ENCODE data around the gene COTL1.

COTL1 gene

GRCh38 chr16:84600343-84601229 lies 17.3 kb downstream of the COTL1 start:
- Mint-ChIP-seq H3K36me3 (ENCODE audit: low read depth) (peaks cover 39% of the 10 kb centered on the region), H3K4me3 (peak overlapping the region; percentile 77), H3K4me1 (peaks cover 92% of the 10 kb centered on the region), H3K9me3 (no peaks in the 10 kb centered on the region), H3K27me3 (no peaks in the 10 kb centered on the region), H3K27ac (peak overlapping the region; percentile 98)
- no peak for DNase-seq
- ATAC-seq: peak; percentile 61

DNA sequence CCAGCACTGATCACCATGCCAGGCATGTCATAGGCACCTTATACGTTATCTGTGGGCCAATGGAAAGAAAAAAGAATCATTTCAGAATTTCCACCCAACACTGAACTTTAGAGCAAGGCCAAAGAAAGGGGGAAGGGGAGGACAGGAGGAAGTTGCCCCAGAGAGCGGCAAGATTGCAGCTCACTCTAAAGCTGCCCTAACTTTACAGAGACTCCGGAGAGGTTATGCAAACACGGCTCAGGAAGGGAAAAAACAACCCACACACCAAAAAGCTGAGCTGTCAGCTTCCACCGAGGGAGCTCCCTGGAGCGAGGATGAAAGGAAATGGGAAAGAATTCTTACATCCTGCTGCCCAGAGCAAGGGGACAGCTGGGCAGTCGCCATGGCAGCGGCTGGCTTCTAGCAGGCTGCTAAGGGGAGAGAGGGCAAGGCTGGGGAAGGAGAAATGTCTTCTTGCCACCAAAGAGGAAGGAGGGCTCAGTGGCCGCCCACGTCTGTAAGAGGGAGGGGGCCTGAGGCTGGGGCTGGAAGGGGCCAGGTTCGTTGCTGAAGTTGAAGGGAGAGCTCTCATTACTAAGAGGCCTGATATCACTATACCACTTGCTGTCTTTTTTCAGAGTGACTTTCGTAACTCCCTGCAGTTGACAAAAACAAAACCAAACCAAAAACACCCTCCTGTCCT lies 18.2 kb downstream of the COTL1 start:
- peak; percentile 69 for ATAC-seq
- H3K9me3 Mint-ChIP-seq: no peaks in the 10 kb centered on the region
- H3K27me3 Mint-ChIP-seq: no peaks in the 10 kb centered on the region
- DNase-seq: peak; percentile 75
- H3K4me1 Mint-ChIP-seq: peaks cover 92% of the 10 kb centered on the region
- peaks cover 44% of the 10 kb centered on the region for H3K36me3 Mint-ChIP-seq (ENCODE audit: low read depth)
- peak overlapping the region; percentile 77 for H3K4me3 Mint-ChIP-seq
- peak overlapping the region; percentile 98 for H3K27ac Mint-ChIP-seq

DNA sequence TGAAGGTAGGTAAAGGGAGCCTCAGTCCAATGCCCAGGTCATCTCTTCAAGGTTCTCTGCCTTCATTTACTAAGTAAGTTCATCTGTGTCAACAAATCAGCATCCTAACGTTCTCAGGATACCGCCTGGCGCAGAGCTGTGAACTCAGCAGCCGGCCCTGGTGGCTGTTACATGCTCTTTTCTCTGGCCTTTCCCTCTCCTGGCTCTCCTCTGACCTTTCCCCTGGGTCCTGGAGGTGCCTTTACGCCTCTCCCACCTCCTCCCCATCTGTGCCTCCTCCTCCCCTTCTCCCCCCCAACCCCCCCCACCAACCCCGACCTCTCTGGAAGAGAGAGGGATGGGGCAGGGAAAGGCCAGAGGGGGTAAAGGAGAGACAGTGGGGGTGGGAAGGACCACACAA lies 19.5 kb downstream of the COTL1 start:
- H3K27ac Mint-ChIP-seq: peak overlapping the region; percentile 98
- H3K4me1 Mint-ChIP-seq: peaks cover 95% of the 10 kb centered on the region
- peaks cover 45% of the 10 kb centered on the region for H3K36me3 Mint-ChIP-seq (ENCODE audit: low read depth)

DNA sequence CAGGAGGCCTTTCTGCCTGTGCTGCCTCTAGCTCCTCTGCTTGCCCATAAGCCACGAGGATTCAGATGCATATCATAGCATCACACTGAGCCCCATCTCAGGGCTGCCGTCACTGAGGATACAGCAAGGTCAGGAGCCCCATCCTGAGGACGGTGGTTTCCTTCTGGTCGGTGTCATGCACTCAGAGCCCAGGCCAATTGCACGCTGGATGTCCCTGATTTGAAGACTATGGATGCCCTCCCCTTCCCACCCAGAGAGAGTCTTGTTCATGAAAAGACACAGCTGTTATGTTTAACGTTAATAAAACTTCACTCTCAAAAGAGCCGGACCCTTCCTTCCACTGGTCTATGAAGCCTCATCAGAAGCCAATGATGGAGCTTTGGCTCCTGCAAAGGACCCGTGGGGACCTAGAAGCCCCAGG lies 19.9 kb downstream of the COTL1 start:
- Mint-ChIP-seq H3K4me3 (peak overlapping the region; percentile 70), H3K9me3 (no peaks in the 10 kb centered on the region), H3K27me3 (no peaks in the 10 kb centered on the region), H3K36me3 (ENCODE audit: low read depth) (peaks cover 42% of the 10 kb centered on the region), H3K27ac (peak overlapping the region; percentile 98), H3K4me1 (peaks cover 95% of the 10 kb centered on the region)
- DNase-seq (no peak), ATAC-seq (no peak)

More for the DNA sequence above, 19.5 kb downstream of the COTL1 start:
- ATAC-seq: no peak
- Mint-ChIP-seq H3K27me3 (no peaks in the 10 kb centered on the region), H3K4me3 (peak overlapping the region; percentile 70), H3K9me3 (no peaks in the 10 kb centered on the region)
- DNase-seq: no peak

DNA sequence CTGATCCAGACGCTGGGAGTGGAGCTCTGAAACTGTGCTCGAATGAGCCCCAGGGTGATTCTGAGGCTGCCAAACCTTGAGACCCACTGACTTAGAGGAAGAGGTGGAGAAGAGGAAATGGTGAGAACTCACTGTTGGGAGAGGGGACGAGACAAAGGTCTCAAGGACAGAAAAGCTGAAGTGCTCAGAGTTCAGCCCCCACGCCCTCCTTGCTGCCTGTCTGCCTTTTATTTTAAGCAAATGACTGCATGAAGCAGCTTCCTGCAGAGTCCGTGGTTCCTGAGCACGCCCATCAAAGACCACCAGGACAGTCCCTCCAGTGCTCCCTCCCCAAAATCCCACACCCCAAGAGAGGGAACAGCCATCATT lies 20.4 kb downstream of the COTL1 start:
- no peak for ATAC-seq
- no peak for DNase-seq
- Mint-ChIP-seq H3K4me3 (peak overlapping the region; percentile 70), H3K9me3 (no peaks in the 10 kb centered on the region), H3K27me3 (no peaks in the 10 kb centered on the region), H3K27ac (peak overlapping the region; percentile 98), H3K36me3 (ENCODE audit: low read depth) (peaks cover 46% of the 10 kb centered on the region), H3K4me1 (peaks cover 95% of the 10 kb centered on the region)

DNA sequence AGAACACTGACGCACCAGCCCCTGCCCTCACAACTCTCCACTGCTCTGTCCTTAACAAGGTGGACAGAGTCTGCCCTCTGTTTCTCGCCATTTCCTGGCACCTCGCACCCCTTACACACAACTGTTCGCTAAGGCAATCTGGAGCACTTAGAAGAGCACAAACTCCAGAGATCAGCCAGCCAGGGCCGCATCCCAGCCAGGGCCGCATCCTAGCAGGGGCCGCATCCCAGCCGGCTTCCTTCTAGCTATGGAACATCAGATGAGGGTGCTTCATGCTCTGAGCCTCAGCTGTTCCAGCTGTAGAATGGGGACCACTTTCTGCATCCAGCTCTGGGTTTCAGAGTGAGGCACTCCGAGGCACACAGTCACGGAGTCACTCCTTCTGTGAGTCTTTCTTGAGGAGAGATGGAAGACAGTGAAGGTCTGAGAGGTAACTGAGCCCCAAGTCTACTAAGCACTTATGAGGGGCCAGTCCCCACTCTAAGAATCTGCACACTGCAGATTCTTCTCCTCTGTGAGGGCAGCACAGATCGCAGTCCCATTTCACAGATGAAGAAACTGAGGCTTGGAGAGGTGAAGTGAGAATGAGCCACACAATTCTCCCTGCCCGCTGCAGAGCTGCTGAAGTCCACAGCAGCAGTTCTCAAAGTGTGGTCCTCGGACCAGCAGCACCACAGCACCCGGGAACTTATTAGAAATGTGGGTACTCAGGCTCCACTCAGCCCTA lies 20.9 kb downstream of the COTL1 start:
- no peak for DNase-seq
- Mint-ChIP-seq H3K27ac (peak overlapping the region; percentile 98), H3K36me3 (ENCODE audit: low read depth) (peaks cover 51% of the 10 kb centered on the region), H3K4me3 (peak overlapping the region; percentile 70), H3K9me3 (no peaks in the 10 kb centered on the region), H3K27me3 (no peaks in the 10 kb centered on the region), H3K4me1 (peaks cover 93% of the 10 kb centered on the region)
- no peak for ATAC-seq

- Mint-ChIP-seq H3K27me3 (no peaks in the 10 kb centered on the region), H3K9me3 (no peaks in the 10 kb centered on the region), H3K36me3 (ENCODE audit: low read depth) (peaks cover 54% of the 10 kb centered on the region), H3K4me1 (peaks cover 85% of the 10 kb centered on the region), H3K4me3 (no peak overlapping the region), H3K27ac (peak overlapping the region; percentile 65)
- DNase-seq (no peak), ATAC-seq (no peak)
These were observed 21.7 kb downstream of the COTL1 start for GRCh38 chr16:84596161-84596560.

- ATAC-seq: no peak
- Mint-ChIP-seq H3K27ac (peak overlapping the region; percentile 94), H3K36me3 (ENCODE audit: low read depth) (peaks cover 60% of the 10 kb centered on the region), H3K4me1 (peaks cover 74% of the 10 kb centered on the region), H3K27me3 (no peaks in the 10 kb centered on the region), H3K4me3 (peak overlapping the region; percentile 67), H3K9me3 (no peaks in the 10 kb centered on the region)
- DNase-seq: no peak
These were observed 22.8 kb downstream of the COTL1 start for GRCh38 chr16:84595052-84595481.

- DNase-seq: no peak
- no peak for ATAC-seq
- Mint-ChIP-seq H3K9me3 (no peaks in the 10 kb centered on the region), H3K27ac (peak overlapping the region; percentile 94), H3K4me3 (peak overlapping the region; percentile 67), H3K36me3 (ENCODE audit: low read depth) (peaks cover 64% of the 10 kb centered on the region), H3K4me1 (peaks cover 70% of the 10 kb centered on the region), H3K27me3 (no peaks in the 10 kb centered on the region)
These were observed 23.2 kb downstream of the COTL1 start for GRCh38 chr16:84594725-84595038.

DNA sequence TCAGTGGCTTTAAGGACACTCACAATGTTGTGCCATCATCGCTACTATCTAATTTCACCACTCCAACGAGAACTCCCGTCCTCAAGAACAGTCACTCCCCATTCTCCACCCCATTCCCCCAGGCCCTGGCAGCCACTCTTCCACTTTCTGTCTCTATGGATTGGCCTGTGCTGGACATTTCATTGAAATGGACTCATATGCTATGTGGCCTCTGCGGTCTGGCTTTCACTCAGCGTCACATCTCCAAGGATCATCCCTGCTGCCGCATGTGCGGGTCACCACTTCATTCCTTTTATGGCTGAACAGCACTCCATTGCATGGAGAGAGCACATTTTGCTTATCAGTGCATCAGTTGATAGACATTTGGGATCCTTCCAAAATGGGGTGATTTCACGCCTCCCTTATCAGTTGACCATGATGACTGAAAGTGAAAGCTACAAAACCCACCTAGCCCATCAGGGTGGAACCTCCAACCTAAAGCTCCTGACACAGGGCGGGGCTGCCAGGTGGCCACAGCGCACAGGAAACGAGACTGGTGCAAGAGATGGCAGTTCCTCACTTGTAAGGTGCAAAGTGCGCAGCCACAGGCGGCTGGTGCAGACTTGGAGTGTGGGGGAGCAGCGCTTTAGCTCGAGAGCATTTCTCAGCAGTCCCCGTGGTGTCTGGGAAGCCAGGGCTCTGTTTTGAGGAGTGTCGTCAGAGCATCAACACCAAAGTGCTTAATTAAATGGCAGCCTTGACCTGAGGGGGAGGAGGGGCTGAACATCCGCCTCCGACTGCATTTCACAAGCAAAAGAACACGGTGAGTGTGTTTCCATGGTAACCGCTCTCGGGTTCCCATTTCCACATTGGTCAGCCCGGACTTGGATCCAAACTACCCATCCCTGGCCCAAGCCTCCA lies 23.8 kb downstream of the COTL1 start:
- no peaks in the 10 kb centered on the region for H3K9me3 Mint-ChIP-seq
- peak overlapping the region; percentile 67 for H3K4me3 Mint-ChIP-seq
- H3K4me1 Mint-ChIP-seq: peaks cover 64% of the 10 kb centered on the region
- ATAC-seq: peak; percentile 88
- H3K27ac Mint-ChIP-seq: peak overlapping the region; percentile 94
- H3K36me3 Mint-ChIP-seq (ENCODE audit: low read depth): peaks cover 64% of the 10 kb centered on the region
- DNase-seq: peak; percentile 76
- no peaks in the 10 kb centered on the region for H3K27me3 Mint-ChIP-seq

DNA sequence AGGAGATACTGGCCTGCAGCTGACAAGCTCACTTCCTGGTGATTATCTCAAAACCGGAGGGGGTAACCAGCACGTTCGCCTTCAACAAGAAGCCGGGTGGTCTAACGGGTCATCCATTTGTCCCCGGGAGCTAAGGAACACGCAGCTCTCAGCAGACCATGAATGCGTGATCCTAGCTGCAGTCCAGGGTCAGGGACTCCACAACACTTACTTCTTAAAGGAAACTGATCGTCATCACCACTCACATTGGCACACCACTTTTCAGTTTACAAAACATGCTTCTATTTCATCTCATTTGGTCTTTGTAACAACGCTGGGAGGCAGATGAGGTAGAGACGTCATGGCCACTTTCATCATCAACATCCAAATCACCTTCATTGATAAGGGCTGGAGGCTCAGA lies 25.2 kb downstream of the COTL1 start:
- H3K27ac Mint-ChIP-seq: peak overlapping the region; percentile 55
- no peaks in the 10 kb centered on the region for H3K9me3 Mint-ChIP-seq
- H3K4me1 Mint-ChIP-seq: peaks cover 57% of the 10 kb centered on the region
- no peak for ATAC-seq
- H3K27me3 Mint-ChIP-seq: no peaks in the 10 kb centered on the region
- no peak overlapping the region for H3K4me3 Mint-ChIP-seq
- peaks cover 63% of the 10 kb centered on the region for H3K36me3 Mint-ChIP-seq (ENCODE audit: low read depth)
- DNase-seq: no peak

DNA sequence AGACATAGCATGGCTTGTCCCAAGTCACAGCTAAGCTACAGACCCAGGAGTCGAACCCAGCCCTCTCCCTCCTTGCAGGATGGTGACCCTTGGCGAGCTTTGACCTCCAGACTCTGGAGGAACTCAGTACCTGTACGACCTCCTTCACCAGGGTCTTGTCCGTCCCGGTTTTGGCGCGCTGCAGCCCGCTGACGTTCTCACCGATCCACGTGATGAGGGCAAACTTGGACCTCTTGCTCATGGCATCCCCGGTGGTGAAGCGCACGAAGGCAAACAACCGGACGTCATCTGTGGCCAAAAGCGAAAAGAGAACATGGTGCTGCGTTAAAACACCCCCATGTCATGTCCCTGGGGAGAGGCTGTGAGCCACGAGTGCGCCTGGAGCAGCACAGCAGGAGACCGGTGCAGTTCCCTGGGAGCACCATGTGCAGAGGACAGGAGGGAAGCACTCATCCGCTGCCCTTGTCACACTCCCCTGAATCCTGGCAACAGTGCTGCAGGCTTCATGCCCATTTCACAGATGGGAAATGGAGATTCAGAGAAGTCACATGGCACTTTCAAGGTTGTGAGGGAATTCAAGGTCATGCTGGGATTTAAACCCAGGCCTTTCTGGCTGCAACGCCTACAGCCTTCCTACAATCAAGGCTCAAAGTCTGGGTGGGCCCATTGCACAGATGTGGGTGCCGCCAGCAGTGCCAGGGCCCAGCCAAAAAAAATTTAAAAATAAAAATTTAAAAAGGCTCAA lies 27.7 kb downstream of the COTL1 start:
- Mint-ChIP-seq H3K9me3 (no peaks in the 10 kb centered on the region), H3K36me3 (ENCODE audit: low read depth) (peaks cover 57% of the 10 kb centered on the region), H3K4me3 (no peak overlapping the region), H3K27ac (no peak overlapping the region), H3K27me3 (no peaks in the 10 kb centered on the region), H3K4me1 (peaks cover 39% of the 10 kb centered on the region)
- DNase-seq: no peak
- no peak for ATAC-seq

GRCh38 chr16:84588991-84589390 lies 28.9 kb downstream of the COTL1 start:
- peaks cover 57% of the 10 kb centered on the region for H3K36me3 Mint-ChIP-seq (ENCODE audit: low read depth)
- H3K9me3 Mint-ChIP-seq: no peaks in the 10 kb centered on the region
- no peak for DNase-seq
- H3K27me3 Mint-ChIP-seq: no peaks in the 10 kb centered on the region
- ATAC-seq: no peak
- peaks cover 31% of the 10 kb centered on the region for H3K4me1 Mint-ChIP-seq
- no peak overlapping the region for H3K27ac Mint-ChIP-seq
- H3K4me3 Mint-ChIP-seq: no peak overlapping the region

Data from activated naive CD8-positive, alpha-beta T cell treated with anti-CD3 and anti-CD28 coated beads, Interleukin-2, amount 50 U/mL, for 24 hours (primary cell).